ENCODE data around the gene ATP11A.

The ATP11A gene

DNA sequence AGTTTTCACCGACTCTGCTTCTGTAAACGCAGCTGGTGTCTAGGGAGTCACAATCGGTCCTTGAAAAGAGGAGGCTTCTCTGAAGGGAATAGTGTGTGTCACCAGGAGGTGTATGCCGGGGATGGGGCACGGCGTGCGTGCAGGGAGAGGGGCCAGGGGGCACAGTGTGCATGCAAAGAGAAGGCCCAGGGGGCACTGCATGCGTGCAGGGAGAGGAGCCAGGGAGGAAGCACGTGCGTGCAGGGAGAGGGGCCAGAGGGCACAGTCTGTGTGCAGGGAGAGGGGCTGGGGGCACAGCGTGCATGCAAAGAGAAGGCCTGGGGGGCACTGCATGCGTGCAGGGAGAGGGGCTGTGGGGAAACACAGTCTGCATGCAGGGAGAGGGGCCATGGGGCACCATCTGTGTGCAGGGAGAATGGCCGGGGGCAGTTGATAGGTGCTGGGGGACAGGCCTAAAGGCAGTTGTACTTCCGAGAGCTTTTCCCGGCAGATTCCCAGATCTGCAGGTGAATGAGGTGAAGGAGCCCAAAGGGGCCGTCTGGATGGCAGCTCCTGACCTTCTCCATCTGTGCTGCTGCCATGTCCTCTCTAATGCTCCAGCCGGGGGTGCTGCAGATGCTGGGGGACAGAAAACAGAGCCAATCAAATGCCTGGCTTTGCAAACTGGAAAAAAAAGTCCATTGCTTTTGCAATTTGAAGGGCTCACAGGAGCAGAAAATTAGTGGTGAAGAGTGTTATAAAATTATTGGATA, 36.4 kb downstream of the ATP11A start:
- DNase-seq, result no peak

DNA sequence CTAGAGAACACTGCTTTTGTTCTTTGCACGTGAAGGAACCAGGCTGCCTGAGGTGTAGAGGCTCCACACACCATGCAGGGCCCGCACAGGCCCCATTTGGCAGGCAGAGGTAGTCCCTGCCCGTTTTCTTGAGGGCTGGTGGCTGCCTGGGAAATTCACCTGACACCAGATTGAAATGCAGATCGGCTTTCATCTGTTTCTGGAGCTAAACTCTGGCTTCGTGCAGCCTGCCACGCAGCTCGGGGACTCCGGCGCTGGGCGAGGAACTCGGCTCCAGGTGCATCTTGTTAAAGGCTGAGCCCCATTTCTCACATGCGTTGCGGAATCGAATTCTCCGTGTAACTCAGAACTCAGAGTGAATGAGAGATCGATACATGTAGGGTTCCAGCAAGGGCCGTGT, 37.7 kb downstream of the ATP11A start:
- DNase-seq, result no peak

DNA sequence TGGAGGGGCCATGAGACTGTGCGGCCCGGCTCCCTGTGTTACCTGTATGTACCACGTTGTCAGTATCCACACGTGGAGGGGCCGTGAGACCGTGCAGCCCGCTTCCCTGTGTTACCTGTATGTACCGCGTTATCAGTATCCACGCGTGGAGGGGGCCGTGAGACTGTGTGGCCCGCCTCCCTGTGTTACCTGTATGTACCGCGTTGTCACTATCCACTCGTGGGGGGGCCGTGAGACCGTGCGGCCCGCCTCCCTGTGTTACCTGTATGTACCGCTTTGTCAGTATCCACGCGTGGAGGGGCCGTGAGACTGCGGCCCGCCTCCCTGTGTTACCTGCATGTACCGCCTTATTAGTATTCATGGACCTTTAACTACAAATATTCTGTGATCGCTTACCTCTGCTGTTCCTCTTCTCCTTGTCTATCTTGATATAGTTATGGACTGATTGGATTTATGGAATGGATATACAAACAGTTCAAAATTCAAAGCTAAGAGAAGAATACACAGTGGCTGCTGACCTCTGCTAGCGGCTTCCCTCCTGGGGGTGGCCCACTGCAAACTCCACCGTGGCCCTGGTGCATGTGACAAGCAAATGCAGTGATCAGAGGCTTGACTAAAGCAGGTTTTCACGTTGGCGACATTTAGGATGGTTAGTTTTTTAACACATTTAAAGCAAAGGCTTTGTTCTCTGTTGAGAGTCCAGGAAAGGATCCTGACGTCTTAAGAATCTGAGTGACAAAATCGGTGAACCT, 38.7 kb downstream of the ATP11A start:
- no peak for DNase-seq

DNA sequence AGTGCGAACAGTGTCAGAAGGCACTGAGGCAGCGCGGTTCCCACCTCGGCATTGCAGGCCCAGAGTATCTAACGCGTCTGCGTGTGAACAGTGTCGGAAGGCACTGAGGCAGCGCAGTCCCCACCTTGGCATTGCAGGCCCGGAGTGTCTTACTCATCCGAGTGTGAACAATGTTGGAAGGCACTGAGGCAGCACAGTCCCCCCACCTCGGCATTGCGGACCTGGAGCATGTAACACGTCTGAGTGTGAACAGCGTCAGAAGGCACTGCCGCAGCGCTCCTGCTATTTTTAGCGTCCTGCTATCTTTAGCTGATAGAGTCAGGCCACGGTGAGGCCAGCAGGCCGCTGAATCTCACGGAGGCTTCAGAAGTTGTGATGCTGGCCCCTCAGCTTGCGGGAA, 39.6 kb downstream of the ATP11A start:
- no peak for DNase-seq

DNA sequence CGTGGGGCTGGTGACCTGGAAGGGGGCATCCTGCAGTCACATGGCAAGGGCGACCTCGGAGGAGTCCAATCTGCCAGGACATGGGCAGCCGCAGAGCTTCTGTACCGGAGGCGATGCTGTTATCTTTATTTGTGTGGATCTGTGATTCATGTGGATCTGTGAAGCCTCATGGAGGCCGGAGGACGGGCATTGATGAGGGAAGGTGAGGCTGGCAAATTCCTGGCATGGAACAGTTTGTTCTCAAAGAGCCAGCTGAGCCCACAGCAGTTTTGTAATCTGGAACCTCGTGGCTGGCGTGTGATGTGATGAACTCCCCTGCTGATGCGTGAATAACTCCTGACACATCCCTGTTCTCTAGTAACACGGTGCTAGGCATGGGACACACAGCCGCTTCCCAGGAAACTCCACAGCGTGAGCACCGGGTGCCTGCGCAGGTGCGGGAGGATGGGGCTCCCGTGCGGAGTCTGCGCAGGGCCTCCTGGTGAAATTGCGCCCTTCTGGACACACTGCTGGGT, 40.4 kb downstream of the ATP11A start:
- DNase-seq, result no peak

DNA sequence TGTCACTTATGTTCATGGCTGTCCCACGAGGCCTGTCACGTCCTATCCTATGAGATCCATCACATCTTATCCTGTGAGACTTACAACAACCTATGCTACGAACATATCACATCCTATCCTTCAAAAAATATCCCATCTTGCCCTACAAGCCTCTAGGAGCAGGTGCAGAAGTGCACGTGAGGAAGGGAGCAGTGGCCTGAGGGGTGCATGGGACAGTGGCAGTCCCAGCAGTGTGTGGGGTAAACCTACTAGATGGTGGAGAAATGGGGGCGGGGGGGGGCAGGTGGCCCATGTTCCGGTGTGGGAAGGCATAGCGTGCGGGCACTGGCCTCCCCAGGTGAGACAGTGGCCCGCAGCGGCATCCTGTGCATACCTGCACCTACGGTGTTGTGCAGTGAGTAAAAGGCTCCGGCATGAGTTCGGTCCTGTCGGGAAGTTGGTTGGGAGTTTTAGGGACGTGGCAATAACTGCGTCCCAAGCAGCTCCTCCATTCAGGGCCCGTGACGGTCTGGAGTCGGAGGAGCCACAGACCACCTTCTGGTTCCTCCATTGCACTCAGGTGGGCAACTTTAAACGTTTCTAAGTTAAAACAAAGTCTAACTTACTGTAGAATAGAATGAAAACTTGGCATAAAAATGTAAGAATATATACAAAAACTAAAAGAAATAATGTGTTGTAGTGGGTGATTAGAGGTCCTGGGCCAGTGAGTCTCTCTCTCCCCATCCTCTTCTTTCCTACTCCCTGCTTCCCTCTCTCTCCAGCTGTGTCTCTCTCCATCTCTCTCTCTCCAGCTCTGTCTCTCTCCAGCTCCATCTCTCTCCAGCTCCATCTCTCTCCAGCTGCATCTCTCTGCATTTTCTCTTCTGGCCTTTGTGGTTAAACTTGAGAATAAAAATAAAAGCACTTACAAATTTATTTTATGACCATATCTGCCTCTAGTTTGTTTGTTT, 42.1 kb downstream of the ATP11A start:
- no peak for DNase-seq

DNA sequence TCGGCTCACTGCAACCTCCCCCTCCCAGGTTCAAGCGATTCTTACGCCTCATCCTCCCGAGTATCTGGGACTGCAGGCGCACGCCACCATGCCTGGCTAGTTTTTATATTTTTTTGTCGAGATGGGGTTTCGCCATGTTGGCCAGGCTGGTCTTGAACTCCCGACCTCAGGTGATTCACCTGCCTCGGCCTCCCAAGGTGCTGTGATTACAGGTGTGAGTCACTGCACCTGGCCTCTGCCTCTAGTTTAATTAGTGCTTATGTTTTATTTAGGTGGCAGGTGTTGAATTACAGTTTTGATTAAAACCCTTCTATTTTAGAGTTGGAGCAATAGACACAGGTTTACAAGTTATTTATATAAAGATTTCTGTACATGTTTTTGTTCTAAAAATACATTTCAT, 42.8 kb downstream of the ATP11A start:
- DNase-seq, result no peak

DNA sequence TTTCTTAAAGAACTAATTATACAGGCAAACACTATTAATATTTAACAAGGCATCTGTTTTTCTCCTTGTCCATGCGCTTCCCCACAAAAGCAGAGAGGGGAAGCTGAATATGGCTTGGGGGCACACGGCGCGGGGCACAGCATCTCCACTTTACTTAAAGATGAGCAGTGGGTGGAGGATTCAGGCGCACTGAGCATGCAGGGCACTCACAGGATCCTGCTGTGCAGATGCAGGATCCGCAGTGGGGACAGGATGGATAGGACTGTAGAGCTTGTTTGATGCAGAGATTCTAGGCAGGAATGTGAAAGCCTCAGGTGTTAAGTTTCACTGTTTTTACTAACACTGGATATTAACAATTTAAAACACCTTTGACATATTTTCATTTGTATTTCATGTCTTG, 43.3 kb downstream of the ATP11A start:
- no peak for DNase-seq

DNA sequence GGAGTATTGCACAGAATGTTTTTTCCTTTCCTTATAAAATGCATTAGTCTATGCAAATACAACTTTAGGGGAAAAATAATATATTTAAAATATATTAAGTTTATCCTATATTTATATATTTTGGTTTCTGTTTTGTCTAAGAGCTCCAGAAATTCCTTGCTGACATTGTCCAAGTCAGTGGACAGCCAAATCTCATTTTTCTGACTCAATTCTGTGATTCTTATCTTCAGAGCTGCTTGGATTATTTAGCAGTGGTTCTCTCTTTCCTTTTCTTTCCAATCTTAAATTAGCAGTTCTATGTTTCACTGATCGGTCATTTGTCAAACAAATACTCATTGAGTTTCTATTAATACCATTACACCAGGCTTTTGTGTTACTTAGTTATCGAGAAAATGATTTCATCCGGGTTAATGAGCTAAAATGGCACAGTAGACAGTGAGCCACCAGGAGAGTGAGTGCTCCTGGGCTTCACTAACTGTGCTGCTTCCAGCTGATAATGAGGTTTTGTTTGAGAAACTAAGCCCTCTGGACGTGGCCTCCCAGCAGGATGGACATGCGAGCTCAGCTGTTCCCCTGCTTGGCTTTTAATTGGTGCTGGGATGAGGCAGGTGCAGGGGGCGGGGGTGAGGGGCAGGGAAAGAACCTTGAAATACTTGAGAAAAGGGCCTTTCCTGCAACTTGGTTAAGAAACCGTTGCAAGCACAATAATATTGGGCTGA, 44.0 kb downstream of the ATP11A start:
- no peak for DNase-seq

DNA sequence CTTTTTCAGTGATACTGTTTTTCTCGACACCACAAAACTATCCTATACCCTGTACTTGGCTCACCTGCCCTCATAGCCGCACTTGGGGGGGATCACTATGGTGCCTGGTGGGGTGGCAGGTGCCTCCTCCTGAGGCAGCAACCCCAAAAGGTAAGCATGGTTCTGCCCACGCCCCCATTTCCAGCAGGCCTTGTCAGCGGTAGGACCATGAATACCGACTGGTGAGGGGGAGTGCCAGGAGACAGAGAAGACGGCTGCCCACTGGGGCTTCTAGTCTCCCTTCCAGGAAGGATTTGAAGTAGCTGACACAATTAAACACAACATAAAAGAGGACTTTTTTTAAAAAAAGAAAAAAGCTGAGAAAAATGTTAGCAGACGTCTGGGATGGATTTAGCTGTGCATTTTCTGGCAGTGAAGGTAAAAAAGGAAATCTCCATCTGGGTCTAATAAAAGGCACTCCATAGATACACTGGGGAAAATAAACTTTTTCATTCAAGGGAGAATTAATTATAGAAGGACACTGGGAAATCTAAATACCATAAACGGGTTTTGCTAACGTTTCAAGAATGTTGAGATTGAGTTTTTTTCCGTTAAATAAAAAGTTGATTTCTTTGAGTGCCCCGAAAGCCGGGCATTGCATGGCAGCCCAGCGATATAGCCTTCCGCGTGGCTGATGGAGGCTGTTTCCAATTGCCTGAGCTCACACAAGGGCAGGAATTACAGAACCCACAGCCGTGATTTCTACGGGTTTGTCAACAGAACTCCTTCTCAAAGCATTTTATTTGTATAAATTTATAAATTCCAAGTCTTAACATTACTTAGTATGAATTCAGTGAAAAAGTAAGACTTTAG, 45.1 kb downstream of the ATP11A start:
- no peak for DNase-seq

DNA sequence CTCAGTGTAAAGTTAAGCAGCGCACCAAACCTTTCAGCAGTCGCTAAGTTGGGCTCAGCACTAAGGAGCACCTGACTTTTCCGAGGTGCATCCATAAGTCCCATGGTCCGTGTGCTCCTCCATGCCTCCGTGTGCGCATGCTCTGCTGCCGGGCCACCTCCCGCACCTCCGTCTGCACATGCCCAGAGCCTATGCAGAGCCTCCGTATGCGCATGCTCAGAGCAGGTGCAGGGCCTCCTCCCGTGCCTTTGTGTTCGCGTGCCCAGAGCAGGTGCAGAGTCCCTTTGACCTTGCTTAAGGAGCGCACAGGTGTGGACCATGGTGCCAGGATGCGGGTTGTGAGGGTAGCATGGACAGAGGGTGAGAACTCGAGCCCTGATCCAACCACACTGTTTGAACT, 46.0 kb downstream of the ATP11A start:
- no peak for DNase-seq

DNA sequence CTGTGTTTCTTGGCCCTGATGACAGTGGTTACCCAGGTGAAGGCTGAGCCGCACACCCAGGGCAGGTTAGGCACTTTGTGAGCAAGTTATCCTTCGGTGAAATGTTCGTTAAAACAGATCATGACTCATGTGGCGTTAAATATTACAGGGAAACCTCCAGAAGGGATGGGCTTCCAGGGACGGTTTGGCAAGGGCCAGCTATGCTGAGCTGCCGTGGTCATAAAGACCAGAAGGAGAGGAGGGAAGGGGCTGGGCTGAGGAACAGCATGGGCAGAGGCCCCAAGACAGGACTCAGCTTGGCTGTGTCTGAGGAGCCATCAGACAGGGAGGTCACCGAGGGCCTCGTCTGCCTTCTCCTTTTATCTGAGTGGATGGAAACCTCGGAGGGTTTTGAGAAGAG, 47.5 kb downstream of the ATP11A start:
- DNase-seq, result no peak

DNA sequence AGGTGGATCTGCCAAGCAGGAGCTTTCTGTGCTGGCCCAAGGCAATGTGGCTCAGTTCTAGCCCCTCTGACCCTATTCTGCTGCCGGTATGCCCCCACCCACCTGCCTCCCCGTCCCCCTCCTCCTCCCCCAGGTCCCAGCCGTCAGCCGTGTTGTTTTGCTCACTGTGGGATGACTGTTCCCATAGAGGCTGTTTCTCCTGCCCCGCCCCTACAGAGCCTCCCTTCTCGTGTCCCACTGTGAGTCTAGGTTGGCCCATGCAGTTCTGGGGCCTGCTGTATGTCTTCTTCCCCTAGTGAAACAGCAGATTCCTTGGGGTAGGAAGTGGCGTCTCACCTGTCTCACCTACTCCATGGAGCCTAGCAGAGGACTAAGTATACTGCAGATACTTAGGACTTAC, 48.8 kb downstream of the ATP11A start:
- DNase-seq, result no peak

DNA sequence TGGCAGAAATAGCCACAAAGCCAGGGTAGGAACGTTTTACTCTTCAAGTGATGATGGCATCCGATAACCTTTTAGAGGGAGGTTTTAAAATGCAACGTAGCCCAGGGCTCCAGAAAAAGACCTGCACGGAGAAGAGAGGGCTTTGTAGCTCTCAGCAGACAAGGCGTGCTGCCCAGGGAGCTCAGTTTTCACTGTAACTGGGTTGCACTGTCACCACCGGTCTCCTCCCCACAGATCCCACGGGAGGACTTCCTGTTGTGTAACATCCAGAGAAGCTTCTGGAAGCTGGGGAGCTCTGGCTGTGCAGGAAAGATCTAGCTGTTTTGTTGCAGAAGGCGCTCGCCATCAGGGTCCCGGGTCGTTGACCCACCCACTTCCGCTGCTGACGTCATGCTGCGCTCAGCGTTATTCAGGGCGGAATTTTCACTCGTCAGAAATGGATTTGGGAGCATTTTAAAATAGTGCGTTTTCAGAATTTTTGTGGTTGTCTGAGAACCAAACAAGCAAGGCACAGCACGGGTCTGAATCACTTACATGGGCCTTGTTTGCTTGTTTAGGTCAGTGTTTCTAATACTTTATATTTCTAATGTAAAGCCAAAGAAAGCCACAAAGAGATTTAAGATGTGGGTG, 50.8 kb downstream of the ATP11A start:
- no peak for DNase-seq

DNA sequence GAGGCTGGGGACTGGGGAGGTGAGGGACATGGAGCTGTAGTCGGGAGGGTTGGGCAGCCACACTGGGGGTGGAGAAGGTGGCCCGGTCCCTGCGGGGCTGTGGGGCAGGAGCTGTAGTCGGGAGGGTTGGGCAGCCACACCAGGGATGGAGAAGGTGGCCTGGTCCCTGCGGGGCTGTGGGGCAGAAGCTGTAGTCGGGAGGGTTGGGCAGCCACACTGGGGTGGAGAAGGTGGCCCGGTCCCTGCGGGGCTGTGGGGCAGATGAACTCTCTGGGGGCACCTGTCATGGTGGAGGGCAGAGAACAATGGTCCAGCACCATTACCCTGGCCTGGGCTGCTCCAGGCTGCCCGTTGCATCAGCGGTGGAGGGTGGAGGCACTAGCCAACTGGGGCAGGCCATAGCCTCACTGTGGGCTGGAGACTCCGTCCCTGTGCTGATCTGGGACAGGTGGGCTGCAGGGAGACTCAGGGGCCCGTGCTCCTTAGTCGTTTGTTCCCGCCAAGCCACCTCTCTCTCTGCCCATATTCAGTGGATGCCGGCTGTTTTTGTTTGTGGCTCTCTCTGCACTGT, 51.4 kb downstream of the ATP11A start:
- no peak for DNase-seq

DNA sequence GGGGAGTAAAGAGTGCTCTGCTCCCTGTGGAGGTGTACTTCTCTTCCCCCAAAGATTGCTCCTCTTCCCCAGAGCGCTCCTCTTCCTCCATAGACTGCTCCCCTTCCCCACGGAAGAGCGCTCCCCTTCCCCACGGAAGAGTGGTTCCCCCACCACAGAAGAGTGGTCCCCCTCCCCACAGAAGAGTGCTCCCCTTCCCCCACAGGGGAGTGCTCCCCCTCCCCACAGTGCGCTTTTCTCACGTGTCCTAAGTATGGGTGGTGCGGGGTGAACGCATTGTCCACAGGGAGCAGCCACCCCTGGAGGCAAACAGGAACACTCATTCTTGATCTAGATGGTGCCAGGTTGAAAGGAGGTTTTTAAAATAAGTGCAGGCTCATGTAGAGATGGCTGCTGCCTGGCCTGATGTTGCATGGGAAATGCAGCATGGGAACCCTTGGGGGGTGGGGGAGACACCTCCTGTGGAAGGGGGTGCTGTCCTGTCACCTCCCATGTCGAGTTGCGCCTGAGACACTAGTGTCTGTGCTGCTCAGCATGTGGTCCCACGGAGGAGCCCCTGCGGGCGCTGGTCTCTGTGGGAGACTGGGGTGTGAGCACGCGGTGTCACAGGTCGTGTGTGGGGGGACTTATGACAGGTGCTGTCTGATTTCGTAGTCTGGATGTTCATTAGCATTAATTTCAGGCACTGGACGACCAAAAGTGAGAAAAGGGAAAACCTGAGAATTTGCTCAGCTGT, 52.2 kb downstream of the ATP11A start:
- no peak for DNase-seq

DNA sequence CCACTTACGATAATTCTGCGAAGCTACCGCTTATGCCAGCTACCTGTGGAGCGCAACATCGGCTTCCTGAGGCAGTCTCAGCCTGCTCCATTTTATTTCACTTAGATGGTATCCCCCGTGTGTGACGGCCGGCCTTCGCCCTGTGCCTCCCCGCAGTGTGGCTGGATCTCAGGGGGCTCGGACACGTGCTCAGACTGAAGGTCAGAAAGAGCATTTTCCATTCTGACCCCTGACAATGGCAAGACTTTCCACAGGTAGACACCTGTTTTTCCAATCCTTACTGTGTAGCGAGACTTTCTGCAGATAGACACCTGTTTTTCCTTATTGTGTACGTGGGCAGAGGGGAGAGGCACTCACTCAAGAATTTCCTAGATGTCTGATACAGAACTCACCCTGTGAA, 52.7 kb downstream of the ATP11A start:
- no peak for DNase-seq

DNA sequence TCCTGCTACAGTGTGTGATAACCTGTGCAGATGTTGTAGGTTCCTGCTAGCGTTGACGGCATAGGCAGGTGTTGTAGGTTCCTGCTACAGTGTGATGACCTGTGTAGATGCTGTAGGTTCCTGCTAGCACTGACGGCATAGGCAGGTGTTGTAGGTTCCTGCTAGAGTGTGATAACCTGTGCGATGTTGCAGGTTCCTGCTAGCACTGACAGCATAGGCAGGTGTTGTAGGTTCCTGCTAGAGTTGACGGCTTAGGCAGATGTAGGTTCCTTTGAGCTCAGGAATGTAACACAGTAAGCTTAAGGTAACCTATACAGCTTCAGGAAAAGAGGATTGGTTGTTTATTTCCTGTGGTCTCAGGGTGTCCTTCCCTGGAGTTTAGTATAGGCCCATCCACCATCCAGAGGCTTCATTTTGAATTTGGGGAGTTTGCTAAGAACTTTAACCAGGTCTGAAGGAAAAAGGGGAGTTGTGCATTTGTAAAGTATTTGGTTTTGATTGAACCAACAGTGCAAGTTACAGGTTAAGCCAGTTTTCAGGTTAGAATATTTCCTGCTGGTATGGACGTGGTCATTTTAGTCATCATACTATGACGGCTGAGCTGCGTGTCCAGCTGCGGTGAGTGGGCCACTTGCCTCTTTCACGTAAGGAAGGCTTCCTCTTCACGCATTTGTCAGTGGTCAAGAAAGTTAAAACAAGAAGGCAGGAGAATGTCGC, 53.8 kb downstream of the ATP11A start:
- DNase-seq, result no peak

Data from cerebellar nuclear complex (tissue), 1 donor.